WTC11 (cell line): ENCODE results near the gene ABCB8.

Experiments
- ATF2 ChIP-seq: sonication (generic); formaldehyde crosslinking; IDR thresholded peaks from 2 replicates; pipeline ENCODE4 v1.8.1; 2022; ENCODE audit warnings: low read depth, missing genetic modification reagents, borderline replicate concordance
- CBFB ChIP-seq: sonication (generic); formaldehyde crosslinking; IDR thresholded peaks from 2 replicates; pipeline ENCODE4 v1.8.1; 2022; ENCODE audit warnings: mild to moderate bottlenecking, low read depth, missing genetic modification reagents
- CREM ChIP-seq: sonication (generic); formaldehyde crosslinking; IDR thresholded peaks from 2 replicates; pipeline ENCODE4 v1.8.1; 2022; ENCODE audit warnings: mild to moderate bottlenecking, missing genetic modification reagents, moderate library complexity
- CTCF ChIP-seq: fragments of 200-600 bp; IDR thresholded peaks from 2 replicates; pipeline ENCODE4 v1.8.0; 2022; ENCODE audit warnings: antibody characterized with exemption
- ESRRA ChIP-seq: sonication (generic); formaldehyde crosslinking; IDR thresholded peaks from 2 replicates; pipeline ENCODE4 v1.8.1; 2022; ENCODE audit warnings: mild to moderate bottlenecking, missing genetic modification reagents, borderline replicate concordance
- FOXP1 ChIP-seq: sonication (generic); formaldehyde crosslinking; IDR thresholded peaks from 2 replicates; pipeline ENCODE4 v1.8.0; 2022; ENCODE audit warnings: missing genetic modification reagents, mild to moderate bottlenecking, moderate library complexity, borderline replicate concordance
- NR1H2 ChIP-seq: sonication (generic); formaldehyde crosslinking; IDR thresholded peaks from 2 replicates; pipeline ENCODE4 v1.9.0; 2021; ENCODE audit warnings: mild to moderate bottlenecking, moderate library complexity, missing genetic modification reagents
- RELA ChIP-seq: sonication (generic); formaldehyde crosslinking; IDR thresholded peaks from 2 replicates; pipeline ENCODE4 v1.8.1; 2022; ENCODE audit warnings: missing genetic modification reagents, mild to moderate bottlenecking, borderline replicate concordance
- SP1 ChIP-seq: sonication (generic); formaldehyde crosslinking; conservative IDR thresholded peaks from 2 replicates; pipeline ENCODE4 v1.8.1; 2022; ENCODE audit warnings: missing genetic modification reagents
- TP53 ChIP-seq: sonication (generic); formaldehyde crosslinking; IDR thresholded peaks from 2 replicates; pipeline ENCODE4 v1.8.1; 2023; ENCODE audit warnings: mild to moderate bottlenecking, missing genetic modification reagents
- ZBTB21 ChIP-seq: sonication (generic); formaldehyde crosslinking; IDR thresholded peaks from 2 replicates; pipeline ENCODE4 v1.8.1; 2023; ENCODE audit warnings: mild to moderate bottlenecking, missing genetic modification reagents, borderline replicate concordance
- ZNF219 ChIP-seq: sonication (generic); formaldehyde crosslinking; IDR thresholded peaks from 2 replicates; pipeline ENCODE4 v1.8.0; 2023; ENCODE audit warnings: missing genetic modification reagents, mild to moderate bottlenecking, borderline replicate concordance
- TF ChIP-seq, protein P1 (sequence below): sonication (generic); formaldehyde crosslinking; IDR thresholded peaks from 2 replicates; pipeline ENCODE4 v1.8.1; 2022; ENCODE audit warnings: mild to moderate bottlenecking, missing genetic modification reagents, moderate library complexity, borderline replicate concordance
- TF ChIP-seq, protein P2 (sequence below): fragments of 250-450 bp; sonication (Bioruptor Pico); IDR thresholded peaks from 2 replicates; pipeline ENCODE4 v1.9.0; 2021; ENCODE audit warnings: mild to moderate bottlenecking

GRCh38 chr7:151011097-151011409 is 17.2 kb upstream of the ABCB8 start:
- TF ChIP-seq, protein P1, sequence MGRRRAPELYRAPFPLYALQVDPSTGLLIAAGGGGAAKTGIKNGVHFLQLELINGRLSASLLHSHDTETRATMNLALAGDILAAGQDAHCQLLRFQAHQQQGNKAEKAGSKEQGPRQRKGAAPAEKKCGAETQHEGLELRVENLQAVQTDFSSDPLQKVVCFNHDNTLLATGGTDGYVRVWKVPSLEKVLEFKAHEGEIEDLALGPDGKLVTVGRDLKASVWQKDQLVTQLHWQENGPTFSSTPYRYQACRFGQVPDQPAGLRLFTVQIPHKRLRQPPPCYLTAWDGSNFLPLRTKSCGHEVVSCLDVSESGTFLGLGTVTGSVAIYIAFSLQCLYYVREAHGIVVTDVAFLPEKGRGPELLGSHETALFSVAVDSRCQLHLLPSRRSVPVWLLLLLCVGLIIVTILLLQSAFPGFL (CRISPR knock-in tag): no peak
- TF ChIP-seq CTCF (no peak), CBFB (CRISPR knock-in tag) (no peak), RELA (no peak), ESRRA (CRISPR knock-in tag) (no peak), SP1 (CRISPR knock-in tag) (no peak), TP53 (CRISPR knock-in tag) (no peak), ZBTB21 (CRISPR knock-in tag) (no peak), CREM (CRISPR knock-in tag) (no peak), NR1H2 (no peak), ZNF219 (no peak), FOXP1 (CRISPR knock-in tag) (no peak), ATF2 (CRISPR knock-in tag) (no peak)
- TF ChIP-seq, protein P2, sequence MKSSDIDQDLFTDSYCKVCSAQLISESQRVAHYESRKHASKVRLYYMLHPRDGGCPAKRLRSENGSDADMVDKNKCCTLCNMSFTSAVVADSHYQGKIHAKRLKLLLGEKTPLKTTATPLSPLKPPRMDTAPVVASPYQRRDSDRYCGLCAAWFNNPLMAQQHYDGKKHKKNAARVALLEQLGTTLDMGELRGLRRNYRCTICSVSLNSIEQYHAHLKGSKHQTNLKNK (CRISPR knock-in tag): no peak
